IMR-90 (cell line): ENCODE measurements around the gene DISC1. TPM values are rescaled to one million over a fixed set of nuclear protein-coding genes. Genes with fewer than 3 reads are reported as not detected.

Experiments used
- ATAC-seq: fragments of 200-7000 bp; cut with Tn5 transposase; 2 replicates; pipeline ENCODE4 v1.9.1; 2020; ENCODE audit warnings: low read depth, mild to moderate bottlenecking, moderate library complexity
- BruUV-seq: library from RNA; stranded (reverse); fragments of 400-500 nt; replicated peaks from 2 replicates; lab custom pipeline; 2021; lab: Mats Ljungman, UMichigan
- CTCF ChIA-PET: fragments of 300-600 bp; formaldehyde crosslinking; extraction: SDS; loops from one replicate; lab custom pipeline; 2021; ENCODE audit warnings: antibody characterized with exemption; lab: Yijun Ruan, JAX
- POLR2A ChIA-PET: fragments of 300-600 bp; sonication (Branson Sonifier 250); formaldehyde crosslinking; loops from one replicate; lab custom pipeline; 2022; ENCODE audit warnings: antibody characterized with exemption; ENCODE audit not compliant: unreplicated experiment; lab: Charles Lee
- DNase-seq: peaks from one replicate; pipeline ENCODE4 v3.0.0; 2013
- H2AFZ ChIP-seq: replicated peaks from 2 replicates; pipeline ENCODE3; 2013; ENCODE audit warnings: low read length, mild to moderate bottlenecking; ENCODE audit not compliant: poor library complexity
- H2AK5ac ChIP-seq: 2 replicates; pipeline ENCODE4 v1.6.1; 2013; ENCODE audit warnings: low read depth, low read length, inconsistent platforms
- H2AK9ac ChIP-seq: replicated peaks from 2 replicates; pipeline ENCODE3; 2013; ENCODE audit warnings: mild to moderate bottlenecking, low read depth, low read length, moderate library complexity; ENCODE audit not compliant: poor library complexity
- H2BK120ac ChIP-seq: 2 replicates; pipeline ENCODE4 v1.6.1; 2013; ENCODE audit warnings: low read depth, low read length, inconsistent platforms
- H2BK15ac ChIP-seq: 3 replicates; pipeline ENCODE4 v1.6.1; 2013; ENCODE audit warnings: low read depth, low read length, inconsistent platforms
- H2BK20ac ChIP-seq: 2 replicates; pipeline ENCODE4 v1.6.1; 2013; ENCODE audit warnings: low read depth, mild to moderate bottlenecking, inconsistent platforms, low read length, moderate library complexity
- H2BK5ac ChIP-seq: 2 replicates; pipeline ENCODE4 v1.6.1; 2013; ENCODE audit warnings: mild to moderate bottlenecking, low read depth, low read length, inconsistent platforms; ENCODE audit not compliant: poor library complexity, severe bottlenecking
- H3K14ac ChIP-seq: replicated peaks from 2 replicates; pipeline ENCODE4 v1.6.1; 2013; ENCODE audit warnings: low read depth, low read length, inconsistent platforms
- H3K18ac ChIP-seq: 2 replicates; pipeline ENCODE4 v1.6.1; 2013; ENCODE audit warnings: low read depth, low read length, control low read depth
- H3K23ac ChIP-seq: 2 replicates; pipeline ENCODE4 v1.6.1; 2013; ENCODE audit warnings: low read depth, low read length, inconsistent platforms
- H3K27ac ChIP-seq: 2 replicates; pipeline ENCODE4 v1.5.1; 2013; ENCODE audit warnings: mild to moderate bottlenecking, control low read depth, low read length; ENCODE audit not compliant: insufficient read depth
- H3K27me3 ChIP-seq: 2 replicates; pipeline ENCODE4 v1.6.1; 2013; ENCODE audit warnings: low read length; ENCODE audit not compliant: control insufficient read depth, insufficient read depth
- H3K36me3 ChIP-seq: 2 replicates; pipeline ENCODE4 v1.6.1; 2013; ENCODE audit warnings: low read length, mixed read lengths; ENCODE audit not compliant: control insufficient read depth, insufficient read depth
- H3K4ac ChIP-seq: 2 replicates; pipeline ENCODE4 v1.6.1; 2013; ENCODE audit warnings: low read depth, low read length, inconsistent platforms
- H3K4me1 ChIP-seq: 2 replicates; pipeline ENCODE4 v1.6.1; 2013; ENCODE audit warnings: low read length, mixed read lengths; ENCODE audit not compliant: control insufficient read depth, insufficient read depth
- H3K4me2 ChIP-seq: 2 replicates; pipeline ENCODE4 v1.6.1; 2013; ENCODE audit warnings: low read depth, mild to moderate bottlenecking, control low read depth, low read length, moderate library complexity
- H3K4me3 ChIP-seq: 2 replicates; pipeline ENCODE4 v1.5.1; 2013; ENCODE audit warnings: low read depth, mild to moderate bottlenecking, control low read depth, low read length, moderate library complexity; ENCODE audit not compliant: insufficient read depth
- H3K56ac ChIP-seq: 2 replicates; pipeline ENCODE4 v1.6.1; 2013; ENCODE audit warnings: low read length, inconsistent platforms; ENCODE audit not compliant: insufficient read depth; ENCODE audit errors: extremely low read depth
- H3K79me1 ChIP-seq, 2 experiments: 2 replicates each; pipeline ENCODE4 v1.6.1; 2013; ENCODE audit warnings: low read length in 2 of 2, inconsistent platforms in 1 of 2, low read depth in 1 of 2
- H3K9ac ChIP-seq: 2 replicates; pipeline ENCODE4 v1.6.1; 2013; ENCODE audit warnings: low read depth, low read length, control low read depth
- H3K9me1 ChIP-seq: 2 replicates; pipeline ENCODE4 v1.6.1; 2013; ENCODE audit warnings: low read length, inconsistent platforms; ENCODE audit not compliant: insufficient read depth
- H3K9me3 ChIP-seq: 2 replicates; pipeline ENCODE4 v1.6.1; 2013; ENCODE audit warnings: low read length; ENCODE audit not compliant: control insufficient read depth, insufficient read depth
- H4K20me1 ChIP-seq: 2 replicates; pipeline ENCODE4 v1.6.1; 2013; ENCODE audit warnings: low read length, inconsistent platforms; ENCODE audit not compliant: insufficient read depth
- H4K5ac ChIP-seq: 2 replicates; pipeline ENCODE4 v1.6.1; 2013; ENCODE audit warnings: mild to moderate bottlenecking, low read depth, low read length, control low read depth
- H4K8ac ChIP-seq, 2 experiments: 2 replicates each; pipeline ENCODE4 v1.6.1; 2013; ENCODE audit warnings: low read depth in 2 of 2, low read length in 2 of 2, control low read depth in 1 of 2, inconsistent platforms in 1 of 2
- H4K91ac ChIP-seq: 2 replicates; pipeline ENCODE4 v1.6.1; 2013; ENCODE audit warnings: low read depth, low read length, inconsistent platforms; ENCODE audit not compliant: insufficient read depth
- BHLHE40 ChIP-seq: fragments of 150-350 bp; IDR thresholded peaks from 2 replicates; pipeline ENCODE4 v1.6.1; 2016; ENCODE audit warnings: mild to moderate bottlenecking, low read depth, low read length
- CEBPB ChIP-seq: IDR thresholded peaks from 2 replicates; pipeline ENCODE4 v1.6.1; 2012; ENCODE audit warnings: low read depth, low read length, improper control_type of control experiment
- CHD1 ChIP-seq: IDR thresholded peaks from 2 replicates; pipeline ENCODE4 v1.6.1; 2012; ENCODE audit warnings: low read depth, low read length, improper control_type of control experiment
- FOS ChIP-seq: fragments of 150-350 bp; IDR thresholded peaks from 2 replicates; pipeline ENCODE4 v1.6.1; 2016; ENCODE audit warnings: low read depth, low read length
- MAFK ChIP-seq: IDR thresholded peaks from 2 replicates; pipeline ENCODE4 v1.6.1; 2012; ENCODE audit warnings: low read depth, low read length, improper control_type of control experiment
- MAZ ChIP-seq: IDR thresholded peaks from 2 replicates; pipeline ENCODE4 v1.6.1; 2012; ENCODE audit warnings: low read depth, mild to moderate bottlenecking, low read length, improper control_type of control experiment, moderate library complexity, borderline replicate concordance
- NFE2L2 ChIP-seq: fragments of 150-350 bp; IDR thresholded peaks from 2 replicates; pipeline ENCODE4 v1.6.1; 2016; ENCODE audit warnings: low read depth, mild to moderate bottlenecking, low read length
- POLR2A ChIP-seq: IDR thresholded peaks from 2 replicates; pipeline ENCODE4 v1.6.1; 2012; ENCODE audit warnings: mild to moderate bottlenecking, low read depth, low read length
- RAD21 ChIP-seq: IDR thresholded peaks from 2 replicates; pipeline ENCODE4 v1.6.1; 2012; ENCODE audit warnings: low read length, improper control_type of control experiment
- RCOR1 ChIP-seq: IDR thresholded peaks from 2 replicates; pipeline ENCODE4 v1.6.1; 2012; ENCODE audit warnings: mild to moderate bottlenecking, low read length, improper control_type of control experiment; ENCODE audit not compliant: insufficient replicate concordance
- RFX5 ChIP-seq: IDR thresholded peaks from 2 replicates; pipeline ENCODE4 v1.8.0; 2012; ENCODE audit warnings: low read depth, mild to moderate bottlenecking, low read length, moderate library complexity
- SMC3 ChIP-seq: fragments of 150-350 bp; IDR thresholded peaks from 2 replicates; pipeline ENCODE4 v1.6.1; 2016; ENCODE audit warnings: low read depth, mild to moderate bottlenecking, antibody characterized with exemption, low read length, moderate library complexity
- WGBS, 2 experiments: methylation state at CpG; one replicate each; pipeline versions ENCODE4 v1.1.5 to v1.1.7; 2013; ENCODE audit warnings: missing lambda C conversion rate in 2 of 2; ENCODE audit not compliant: insufficient read length in 1 of 2; ENCODE audit errors: extremely low coverage in 2 of 2; 5-methylcytosine and 5-hydroxymethylcytosine counted together
- dilution Hi-C: fragments of 300-500 bp; cut with HindIII; formaldehyde crosslinking; loops from one replicate; pipeline ENCODE4 v1.14.3; 2018; ENCODE audit warnings: low sequenced_read_pairs; ENCODE audit not compliant: unreplicated experiment
- in situ Hi-C: fragments of 300-500 bp; cut with MboI; formaldehyde crosslinking; loops from 3 replicates; pipeline ENCODE4 v1.14.3; 2019; ENCODE audit warnings: low sequenced_read_pairs, inconsistent platforms, mixed read lengths
- intact Hi-C: fragments of 100-400 bp; cut with micrococcal nuclease; formaldehyde crosslinking; loops from 2 replicates; pipeline ENCODE4 v1.10.0; 2022
- polyA plus RNA-seq, 3 experiments: library from polyadenylated mRNA; depleted of rRNA; stranded (reverse); fragments of >200 nt; gene quantifications; 2 replicates each; pipeline ENCODE4 v1.2.3, GENCODE V29; 2012; ENCODE audit warnings: low replicate concordance in 1 of 3
- total RNA-seq: library from RNA; depleted of rRNA; stranded (reverse); fragments of >200 nt; gene quantifications from 2 replicates; pipeline ENCODE4 v1.2.3, GENCODE V29; 2012
- TF ChIP-seq, protein P1 (sequence below): fragments of 150-350 bp; IDR thresholded peaks from 2 replicates; pipeline ENCODE4 v1.6.1; 2016; ENCODE audit warnings: low read depth, mild to moderate bottlenecking, low read length, moderate library complexity, borderline replicate concordance
- TF ChIP-seq, protein P2 (sequence below): conservative IDR thresholded peaks from 2 replicates; pipeline ENCODE4 v1.5.1; 2012; ENCODE audit warnings: mild to moderate bottlenecking, low read depth, low read length, improper control_type of control experiment
- TF ChIP-seq, protein P3 (sequence below): fragments of 150-350 bp; IDR thresholded peaks from 2 replicates; pipeline ENCODE4 v1.6.1; 2017; ENCODE audit warnings: mild to moderate bottlenecking, antibody characterized with exemption, low read length, low read depth

DISC1 gene
- total and polyA plus RNA-seq, 2 of the 4 experiments (the other 2 are of a cell fraction): 2.2 to 7.0 TPM

DNA sequence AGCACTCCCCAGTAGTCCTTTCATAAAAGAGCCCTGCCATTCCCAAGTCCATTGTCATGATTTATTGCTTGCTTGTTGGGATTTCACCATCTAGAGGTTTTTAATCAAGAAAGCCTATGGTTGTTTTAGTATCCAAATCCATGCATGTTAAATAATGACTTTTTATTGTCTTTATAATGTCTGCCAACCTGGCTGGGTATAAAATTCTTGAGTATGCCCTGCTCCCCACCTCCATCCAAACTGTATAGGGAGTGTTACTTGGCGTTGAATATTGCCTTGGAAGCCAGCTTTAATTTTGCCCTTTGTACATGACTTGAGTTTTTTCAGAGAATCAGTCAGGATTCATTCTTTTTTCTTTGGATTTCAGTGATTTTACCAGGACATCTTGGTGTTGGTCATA, 44.2 kb downstream of the DISC1 start:
- Histone ChIP-seq H4K91ac (no peak overlapping the region), H4K20me1 (no peaks in the 10 kb centered on the region), H3K27me3 (no peaks in the 10 kb centered on the region), H4K5ac (no peak overlapping the region), H3K23ac (no peak overlapping the region), H3K27ac (no peak overlapping the region), H2AK5ac (no peak overlapping the region), H2AK9ac (no peak overlapping the region), H3K9ac (no peak overlapping the region), H3K18ac (no peak overlapping the region), H2BK5ac (no peak overlapping the region), H2AFZ (no peak overlapping the region), H3K9me3 (no peaks in the 10 kb centered on the region), H3K36me3 (no peaks in the 10 kb centered on the region), H3K4me1 (peaks cover 3% of the 10 kb centered on the region; the same call in 1 of the 2 replicates), H2BK20ac (no peak overlapping the region), H3K9me1 (peaks cover 3% of the 10 kb centered on the region; the same call in 1 of the 2 replicates), H3K4me2 (no peak overlapping the region), H3K4ac (no peak overlapping the region), H3K79me1 (0 out of 4 replicates have a peak, but pooled peaks cover 0 to 7% of the 10 kb centered on the region in 2 experiments), H3K14ac (no peak overlapping the region), H4K8ac (no peak overlapping the region), H2BK15ac (no peak overlapping the region), H3K56ac (no peak overlapping the region), H2BK120ac (no peak overlapping the region), H3K4me3 (no peak overlapping the region)
- ChIA-PET CTCF (no interaction called here), POLR2A (no interaction called here)
- TF ChIP-seq RFX5 (no peak), SMC3 (no peak), MAFK (no peak), RAD21 (no peak), FOS (no peak), CEBPB (no peak), MAZ (no peak), BHLHE40 (no peak), CHD1 (no peak), POLR2A (no peak), RCOR1 (no peak), NFE2L2 (no peak)
- TF ChIP-seq, protein P1, sequence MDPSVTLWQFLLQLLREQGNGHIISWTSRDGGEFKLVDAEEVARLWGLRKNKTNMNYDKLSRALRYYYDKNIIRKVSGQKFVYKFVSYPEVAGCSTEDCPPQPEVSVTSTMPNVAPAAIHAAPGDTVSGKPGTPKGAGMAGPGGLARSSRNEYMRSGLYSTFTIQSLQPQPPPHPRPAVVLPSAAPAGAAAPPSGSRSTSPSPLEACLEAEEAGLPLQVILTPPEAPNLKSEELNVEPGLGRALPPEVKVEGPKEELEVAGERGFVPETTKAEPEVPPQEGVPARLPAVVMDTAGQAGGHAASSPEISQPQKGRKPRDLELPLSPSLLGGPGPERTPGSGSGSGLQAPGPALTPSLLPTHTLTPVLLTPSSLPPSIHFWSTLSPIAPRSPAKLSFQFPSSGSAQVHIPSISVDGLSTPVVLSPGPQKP: no peak
- TF ChIP-seq, protein P2, sequence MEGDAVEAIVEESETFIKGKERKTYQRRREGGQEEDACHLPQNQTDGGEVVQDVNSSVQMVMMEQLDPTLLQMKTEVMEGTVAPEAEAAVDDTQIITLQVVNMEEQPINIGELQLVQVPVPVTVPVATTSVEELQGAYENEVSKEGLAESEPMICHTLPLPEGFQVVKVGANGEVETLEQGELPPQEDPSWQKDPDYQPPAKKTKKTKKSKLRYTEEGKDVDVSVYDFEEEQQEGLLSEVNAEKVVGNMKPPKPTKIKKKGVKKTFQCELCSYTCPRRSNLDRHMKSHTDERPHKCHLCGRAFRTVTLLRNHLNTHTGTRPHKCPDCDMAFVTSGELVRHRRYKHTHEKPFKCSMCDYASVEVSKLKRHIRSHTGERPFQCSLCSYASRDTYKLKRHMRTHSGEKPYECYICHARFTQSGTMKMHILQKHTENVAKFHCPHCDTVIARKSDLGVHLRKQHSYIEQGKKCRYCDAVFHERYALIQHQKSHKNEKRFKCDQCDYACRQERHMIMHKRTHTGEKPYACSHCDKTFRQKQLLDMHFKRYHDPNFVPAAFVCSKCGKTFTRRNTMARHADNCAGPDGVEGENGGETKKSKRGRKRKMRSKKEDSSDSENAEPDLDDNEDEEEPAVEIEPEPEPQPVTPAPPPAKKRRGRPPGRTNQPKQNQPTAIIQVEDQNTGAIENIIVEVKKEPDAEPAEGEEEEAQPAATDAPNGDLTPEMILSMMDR: no peak
- TF ChIP-seq, protein P3, sequence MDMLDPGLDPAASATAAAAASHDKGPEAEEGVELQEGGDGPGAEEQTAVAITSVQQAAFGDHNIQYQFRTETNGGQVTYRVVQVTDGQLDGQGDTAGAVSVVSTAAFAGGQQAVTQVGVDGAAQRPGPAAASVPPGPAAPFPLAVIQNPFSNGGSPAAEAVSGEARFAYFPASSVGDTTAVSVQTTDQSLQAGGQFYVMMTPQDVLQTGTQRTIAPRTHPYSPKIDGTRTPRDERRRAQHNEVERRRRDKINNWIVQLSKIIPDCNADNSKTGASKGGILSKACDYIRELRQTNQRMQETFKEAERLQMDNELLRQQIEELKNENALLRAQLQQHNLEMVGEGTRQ: no peak
- in situ Hi-C loops: no loop called here
- ATAC-seq: no peak
- BruUV-seq: no TSS peak
- dilution Hi-C loops: no loop called here
- intact Hi-C loops: no loop called here
- DNase-seq: no peak
- no CpG with 5 or more reads among the region's 1 CpG for WGBS, 2 experiments
